ENCODE results near the gene FGF2. TPM values are rescaled to one million over a fixed set of nuclear protein-coding genes. Genes with fewer than 3 reads are reported as not detected.

The FGF2 gene
- total RNA-seq, 1 experiment from 2014 or later = 4.1 TPM

DNA sequence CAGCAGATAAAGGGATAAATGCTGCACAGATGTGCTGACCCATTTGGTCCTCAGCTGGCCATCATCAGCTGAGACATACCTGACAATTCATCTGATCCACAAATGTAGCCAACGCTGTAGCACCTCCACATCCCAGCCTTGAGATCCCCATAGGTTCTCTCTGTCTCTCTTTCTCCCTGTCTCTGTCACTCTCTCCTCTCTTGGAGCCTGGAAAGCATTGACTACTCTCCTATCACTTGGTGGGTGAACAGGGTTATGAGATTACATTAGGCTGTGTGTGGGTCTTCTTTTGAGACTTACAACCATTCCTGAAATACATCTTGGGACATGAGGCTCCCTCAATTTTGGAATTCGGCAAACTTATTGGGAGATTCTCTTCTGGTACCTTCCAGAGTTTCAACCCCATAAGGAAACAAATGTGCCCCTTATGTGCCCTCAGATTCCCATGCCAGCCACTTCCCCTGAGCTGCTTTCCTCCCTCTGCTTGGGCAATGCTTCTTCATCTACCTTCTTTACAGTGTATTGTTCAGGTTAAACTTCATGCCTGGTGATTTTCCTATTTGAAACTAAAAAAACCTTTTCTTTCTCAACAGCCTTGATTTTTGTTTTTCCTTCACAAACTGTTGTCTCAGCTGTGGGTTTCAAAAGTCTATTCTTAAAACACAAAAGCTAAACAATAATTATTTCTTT, 29.1 kb upstream of the FGF2 start:
- Histone ChIP-seq H3K27me3 (ENCODE audit: low read length) (no peaks in the 10 kb centered on the region), H3K36me3 (ENCODE audit: low read depth, low read length) (no peaks in the 10 kb centered on the region), H2AFZ (ENCODE audit: low read length) (no peak overlapping the region), H3K4me1 (ENCODE audit: insufficient read depth, low read length) (no peaks in the 10 kb centered on the region), H3K4me3 (ENCODE audit: low read length) (no peak overlapping the region), H3K9me3 (ENCODE audit: low read length) (no peaks in the 10 kb centered on the region), H3K9ac (ENCODE audit: low read length) (no peak overlapping the region), H3F3A (ENCODE audit: low read length, unreplicated experiment) (no peaks in the 10 kb centered on the region), H3K79me2 (ENCODE audit: low read length) (no peaks in the 10 kb centered on the region), H3K4me2 (ENCODE audit: low read length) (no peak overlapping the region), H3K27ac (ENCODE audit: low read length) (no peak overlapping the region), H3K9me2 (replicated peaks; ENCODE audit: low read length) (no peaks in the 10 kb centered on the region), H4K20me1 (ENCODE audit: low read length) (no peaks in the 10 kb centered on the region)
- intact Hi-C loops (cut with micrococcal nuclease) = no loop called here
- no TSS peak for BruUV-seq (replicated peaks)
- ChIA-PET CTCF (no interaction called here), POLR2A (ENCODE audit: unreplicated experiment) (no interaction called here)
- TF ChIP-seq, protein P1, sequence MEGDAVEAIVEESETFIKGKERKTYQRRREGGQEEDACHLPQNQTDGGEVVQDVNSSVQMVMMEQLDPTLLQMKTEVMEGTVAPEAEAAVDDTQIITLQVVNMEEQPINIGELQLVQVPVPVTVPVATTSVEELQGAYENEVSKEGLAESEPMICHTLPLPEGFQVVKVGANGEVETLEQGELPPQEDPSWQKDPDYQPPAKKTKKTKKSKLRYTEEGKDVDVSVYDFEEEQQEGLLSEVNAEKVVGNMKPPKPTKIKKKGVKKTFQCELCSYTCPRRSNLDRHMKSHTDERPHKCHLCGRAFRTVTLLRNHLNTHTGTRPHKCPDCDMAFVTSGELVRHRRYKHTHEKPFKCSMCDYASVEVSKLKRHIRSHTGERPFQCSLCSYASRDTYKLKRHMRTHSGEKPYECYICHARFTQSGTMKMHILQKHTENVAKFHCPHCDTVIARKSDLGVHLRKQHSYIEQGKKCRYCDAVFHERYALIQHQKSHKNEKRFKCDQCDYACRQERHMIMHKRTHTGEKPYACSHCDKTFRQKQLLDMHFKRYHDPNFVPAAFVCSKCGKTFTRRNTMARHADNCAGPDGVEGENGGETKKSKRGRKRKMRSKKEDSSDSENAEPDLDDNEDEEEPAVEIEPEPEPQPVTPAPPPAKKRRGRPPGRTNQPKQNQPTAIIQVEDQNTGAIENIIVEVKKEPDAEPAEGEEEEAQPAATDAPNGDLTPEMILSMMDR (conservative IDR thresholded peaks at IDR 0.05; ENCODE audit: low read depth, low read length) = no peak
- TF ChIP-seq EZH2 (IDR thresholded peaks at IDR 0.05; ENCODE audit: low read length, unreplicated experiment) (no peak), EZH2phosphoT487 (IDR thresholded peaks at IDR 0.05; ENCODE audit: borderline replicate concordance, low read length) (no peak)
- ATAC-seq = no peak
- no peak for DNase-seq

DNA sequence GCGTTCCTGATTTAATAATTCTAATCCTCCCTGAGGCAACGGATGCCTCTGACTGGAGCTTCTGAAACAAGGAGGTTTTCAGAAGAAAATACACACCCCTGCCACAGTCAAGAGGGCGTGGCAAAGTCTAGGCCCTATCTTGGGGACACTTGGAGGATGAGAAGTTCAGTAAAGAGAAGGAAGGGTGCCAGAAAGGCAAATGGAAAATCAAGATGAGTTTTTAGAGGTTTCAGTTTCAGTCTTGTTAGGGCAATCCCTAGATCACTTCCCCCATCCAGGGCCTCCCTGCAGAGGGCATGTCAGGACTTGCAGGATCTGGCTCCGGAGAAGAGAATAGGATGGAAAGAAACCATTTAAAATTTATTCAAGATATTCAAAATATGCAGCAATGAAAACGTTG, 28.5 kb upstream of the FGF2 start:
- no peak overlapping the region for H3K9ac ChIP-seq (ENCODE audit: low read length)
- no peak overlapping the region for H3K4me2 ChIP-seq (ENCODE audit: low read length)
- no peak overlapping the region for H2AFZ ChIP-seq (ENCODE audit: low read length)
- BruUV-seq (replicated peaks) = no TSS peak
- H3F3A ChIP-seq (ENCODE audit: low read length, unreplicated experiment) = no peaks in the 10 kb centered on the region
- H3K9me2 ChIP-seq (replicated peaks; ENCODE audit: low read length) = no peaks in the 10 kb centered on the region
- H4K20me1 ChIP-seq (ENCODE audit: low read length) = no peaks in the 10 kb centered on the region
- ChIA-PET CTCF (no interaction called here), POLR2A (ENCODE audit: unreplicated experiment) (no interaction called here)
- no peak overlapping the region for H3K27ac ChIP-seq (ENCODE audit: low read length)
- intact Hi-C loops (cut with micrococcal nuclease) = no loop called here
- no peak for TF ChIP-seq EZH2 (IDR thresholded peaks at IDR 0.05; ENCODE audit: low read length, unreplicated experiment)
- TF ChIP-seq EZH2phosphoT487 (IDR thresholded peaks at IDR 0.05; ENCODE audit: borderline replicate concordance, low read length) = no peak
- TF ChIP-seq, protein P1 (conservative IDR thresholded peaks at IDR 0.05; ENCODE audit: low read depth, low read length) = no peak
- no peak for DNase-seq
- no peak overlapping the region for H3K4me3 ChIP-seq (ENCODE audit: low read length)
- no peaks in the 10 kb centered on the region for H3K9me3 ChIP-seq (ENCODE audit: low read length)
- no peaks in the 10 kb centered on the region for H3K4me1 ChIP-seq (ENCODE audit: insufficient read depth, low read length)
- no peaks in the 10 kb centered on the region for H3K36me3 ChIP-seq (ENCODE audit: low read depth, low read length)
- no peaks in the 10 kb centered on the region for H3K27me3 ChIP-seq (ENCODE audit: low read length)
- no peak for ATAC-seq
- H3K79me2 ChIP-seq (ENCODE audit: low read length) = no peaks in the 10 kb centered on the region

DNA sequence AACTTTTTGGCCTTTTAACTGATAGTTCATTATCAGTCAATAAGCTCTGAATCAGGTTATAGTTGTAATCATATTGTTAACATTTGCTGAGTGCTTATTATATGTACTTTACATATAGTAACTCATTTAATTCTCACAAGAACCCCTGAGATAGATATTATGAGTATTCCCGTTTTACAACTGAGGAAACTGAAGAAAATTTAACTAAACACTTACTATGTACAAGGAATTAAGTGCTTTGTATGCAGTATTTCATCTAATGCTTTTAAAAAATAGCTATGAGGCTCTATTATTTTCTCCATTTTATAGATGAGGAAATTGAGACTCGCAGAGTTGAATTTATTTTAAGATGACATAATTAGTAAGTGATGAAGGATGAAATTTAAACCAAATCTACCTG, 27.7 kb upstream of the FGF2 start:
- DNase-seq (no peak), ATAC-seq (no peak)
- no peaks in the 10 kb centered on the region for H3K9me2 ChIP-seq (replicated peaks; ENCODE audit: low read length)
- no peak overlapping the region for H3K4me3 ChIP-seq (ENCODE audit: low read length)
- H2AFZ ChIP-seq (ENCODE audit: low read length) = no peak overlapping the region
- no peaks in the 10 kb centered on the region for H3K27me3 ChIP-seq (ENCODE audit: low read length)
- no peaks in the 10 kb centered on the region for H3K36me3 ChIP-seq (ENCODE audit: low read depth, low read length)
- ChIA-PET POLR2A (ENCODE audit: unreplicated experiment) (interaction anchor here (0.6 kb wide), 1 partner anchor 30 kb away, joined by 4 read pairs; no protein-coding TSS in a partner anchor), CTCF (no interaction called here)
- no peaks in the 10 kb centered on the region for H3K79me2 ChIP-seq (ENCODE audit: low read length)
- no peaks in the 10 kb centered on the region for H3K9me3 ChIP-seq (ENCODE audit: low read length)
- no peak overlapping the region for H3K4me2 ChIP-seq (ENCODE audit: low read length)
- H3F3A ChIP-seq (ENCODE audit: low read length, unreplicated experiment) = no peaks in the 10 kb centered on the region
- H3K4me1 ChIP-seq (ENCODE audit: insufficient read depth, low read length) = no peaks in the 10 kb centered on the region
- no peaks in the 10 kb centered on the region for H4K20me1 ChIP-seq (ENCODE audit: low read length)
- TF ChIP-seq EZH2phosphoT487 (IDR thresholded peaks at IDR 0.05; ENCODE audit: borderline replicate concordance, low read length) = no peak
- TF ChIP-seq EZH2 (IDR thresholded peaks at IDR 0.05; ENCODE audit: low read length, unreplicated experiment) = no peak
- TF ChIP-seq, protein P1 (conservative IDR thresholded peaks at IDR 0.05; ENCODE audit: low read depth, low read length) = no peak
- no peak overlapping the region for H3K9ac ChIP-seq (ENCODE audit: low read length)
- no peak overlapping the region for H3K27ac ChIP-seq (ENCODE audit: low read length)
- no TSS peak for BruUV-seq (replicated peaks)
- intact Hi-C loops (cut with micrococcal nuclease) = no loop called here
